Dendritic cell treated with granulocyte-macrophage colony-stimulating factor and Interleukin-4, amounts not matched to agents 40 ng/mL and 50 ng/mL, for 4 days (primary cell): ENCODE data around the gene SH3TC1.

Experiments used
- H3K27ac Mint-ChIP-seq: one replicate; pipeline ENCODE4 v1.8.0; 2022; ENCODE audit warnings: mild to moderate bottlenecking, mixed read lengths
- H3K27me3 Mint-ChIP-seq: one replicate; pipeline ENCODE4 v1.8.0; 2022; ENCODE audit warnings: mild to moderate bottlenecking, mixed read lengths
- H3K36me3 Mint-ChIP-seq: one replicate; pipeline ENCODE4 v1.8.0; 2022; ENCODE audit warnings: low read depth, mixed read lengths
- H3K4me1 Mint-ChIP-seq: one replicate; pipeline ENCODE4 v1.8.0; 2022; ENCODE audit warnings: low read depth, mixed read lengths
- H3K4me3 Mint-ChIP-seq: one replicate; pipeline ENCODE4 v1.8.0; 2022; ENCODE audit warnings: mild to moderate bottlenecking, moderate library complexity, mixed read lengths
- H3K9me3 Mint-ChIP-seq: one replicate; pipeline ENCODE4 v1.8.0; 2022; ENCODE audit warnings: mixed read lengths
- intact Hi-C: fragments of 100-400 bp; cut with micrococcal nuclease; formaldehyde crosslinking; loops from one replicate; pipeline ENCODE4 v1.15.0; 2022

The SH3TC1 gene

GRCh38 chr4:8284391-8284790 lies 85.3 kb downstream of the SH3TC1 start:
- Mint-ChIP-seq H3K36me3 (no peaks in the 10 kb centered on the region), H3K4me3 (no peak overlapping the region), H3K4me1 (peaks cover 28% of the 10 kb centered on the region), H3K27ac (no peak overlapping the region), H3K27me3 (peaks cover 3% of the 10 kb centered on the region), H3K9me3 (no peaks in the 10 kb centered on the region)
- intact Hi-C loops: no loop called here

- Mint-ChIP-seq H3K27ac (no peak overlapping the region), H3K4me1 (peaks cover 23% of the 10 kb centered on the region), H3K9me3 (no peaks in the 10 kb centered on the region), H3K36me3 (no peaks in the 10 kb centered on the region), H3K4me3 (no peak overlapping the region), H3K27me3 (no peaks in the 10 kb centered on the region)
- intact Hi-C loops: no loop called here
These were observed 86.3 kb downstream of the SH3TC1 start for GRCh38 chr4:8285143-8285975.

GRCh38 chr4:8285976-8286718 lies 87.1 kb downstream of the SH3TC1 start:
- H3K27me3 Mint-ChIP-seq: no peaks in the 10 kb centered on the region
- peaks cover 26% of the 10 kb centered on the region for H3K4me1 Mint-ChIP-seq
- no peaks in the 10 kb centered on the region for H3K9me3 Mint-ChIP-seq
- no peak overlapping the region for H3K27ac Mint-ChIP-seq
- H3K4me3 Mint-ChIP-seq: no peak overlapping the region
- no peaks in the 10 kb centered on the region for H3K36me3 Mint-ChIP-seq
- intact Hi-C loops: no loop called here

GRCh38 chr4:8286719-8287342 lies 87.7 kb downstream of the SH3TC1 start:
- no peak overlapping the region for H3K27ac Mint-ChIP-seq
- no peaks in the 10 kb centered on the region for H3K9me3 Mint-ChIP-seq
- H3K4me1 Mint-ChIP-seq: peaks cover 26% of the 10 kb centered on the region
- H3K27me3 Mint-ChIP-seq: no peaks in the 10 kb centered on the region
- H3K4me3 Mint-ChIP-seq: no peak overlapping the region
- no peaks in the 10 kb centered on the region for H3K36me3 Mint-ChIP-seq
- intact Hi-C loops: no loop called here

- H3K27ac Mint-ChIP-seq: no peak overlapping the region
- H3K27me3 Mint-ChIP-seq: no peaks in the 10 kb centered on the region
- intact Hi-C loops: no loop called here
- no peak overlapping the region for H3K4me3 Mint-ChIP-seq
- H3K36me3 Mint-ChIP-seq: no peaks in the 10 kb centered on the region
- no peaks in the 10 kb centered on the region for H3K9me3 Mint-ChIP-seq
- H3K4me1 Mint-ChIP-seq: peaks cover 25% of the 10 kb centered on the region
These were observed 88.5 kb downstream of the SH3TC1 start for GRCh38 chr4:8287343-8288280.

GRCh38 chr4:8289151-8289750 lies 90.2 kb downstream of the SH3TC1 start:
- H3K4me1 Mint-ChIP-seq: peaks cover 16% of the 10 kb centered on the region
- H3K9me3 Mint-ChIP-seq: no peaks in the 10 kb centered on the region
- intact Hi-C loops: no loop called here
- H3K4me3 Mint-ChIP-seq: no peak overlapping the region
- H3K27ac Mint-ChIP-seq: no peak overlapping the region
- no peaks in the 10 kb centered on the region for H3K36me3 Mint-ChIP-seq
- H3K27me3 Mint-ChIP-seq: no peaks in the 10 kb centered on the region

GRCh38 chr4:8289956-8290700 lies 91.0 kb downstream of the SH3TC1 start:
- Mint-ChIP-seq H3K4me3 (no peak overlapping the region), H3K4me1 (peaks cover 22% of the 10 kb centered on the region), H3K9me3 (peaks cover 8% of the 10 kb centered on the region), H3K27me3 (no peaks in the 10 kb centered on the region), H3K36me3 (no peaks in the 10 kb centered on the region), H3K27ac (no peak overlapping the region)
- intact Hi-C loops: no loop called here

- Mint-ChIP-seq H3K36me3 (no peaks in the 10 kb centered on the region), H3K4me1 (peaks cover 27% of the 10 kb centered on the region), H3K4me3 (no peak overlapping the region), H3K27ac (no peak overlapping the region), H3K9me3 (peaks cover 12% of the 10 kb centered on the region), H3K27me3 (no peaks in the 10 kb centered on the region)
- intact Hi-C loops: no loop called here
These were observed 91.5 kb downstream of the SH3TC1 start for GRCh38 chr4:8290701-8290970.
